SK-N-SH treated with all-trans-retinoic acid at 6 μM for 48 hours (cell line): ENCODE results near the gene OR51V1.

Source experiments
- ARNTL ChIP-seq: fragments of 450-650 bp; formaldehyde crosslinking; IDR thresholded peaks from 2 replicates; pipeline ENCODE4 v1.5.0; 2020; ENCODE audit warnings: low read depth, mild to moderate bottlenecking, moderate library complexity, borderline replicate concordance
- ISL1 ChIP-seq: fragments of 250-450 bp; sonication (Bioruptor Pico); IDR thresholded peaks from 2 replicates; pipeline ENCODE4 v2.1.2; 2022; ENCODE audit warnings: mild to moderate bottlenecking, moderate library complexity
- RARB ChIP-seq: fragments of 250-450 bp; sonication (Bioruptor Pico); IDR thresholded peaks from 2 replicates; pipeline ENCODE4 v1.8.0; 2021; ENCODE audit warnings: mild to moderate bottlenecking, moderate library complexity
- TF ChIP-seq, protein P1 (sequence below): fragments of 250-450 bp; sonication (Bioruptor Pico); IDR thresholded peaks from 2 replicates; pipeline ENCODE4 v1.8.0; 2020; ENCODE audit warnings: mild to moderate bottlenecking, moderate library complexity, borderline replicate concordance

DNA sequence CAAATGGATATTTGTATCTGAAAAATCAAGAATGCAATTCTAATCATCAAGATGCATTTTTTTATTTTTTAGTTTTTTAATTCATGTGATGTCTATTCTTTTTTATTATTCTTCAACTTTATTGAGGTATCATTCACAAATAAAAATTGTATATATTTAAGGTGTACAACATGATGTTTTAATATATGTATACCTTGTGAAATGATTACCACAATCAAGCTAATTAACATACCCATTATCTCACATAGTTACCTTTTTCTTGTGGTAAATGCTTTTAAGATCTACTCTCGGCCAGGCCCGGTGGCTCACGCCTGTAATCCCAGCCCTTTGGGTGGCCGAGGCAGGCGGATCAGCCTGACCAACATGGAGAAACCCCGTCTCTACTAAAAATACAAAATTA is 22.7 kb upstream of the OR51V1 start:
- no peak for TF ChIP-seq RARB (CRISPR knock-in tag)
- TF ChIP-seq ISL1 (CRISPR knock-in tag) = no peak
- no peak for TF ChIP-seq ARNTL (CRISPR knock-in tag)
- TF ChIP-seq, protein P1, sequence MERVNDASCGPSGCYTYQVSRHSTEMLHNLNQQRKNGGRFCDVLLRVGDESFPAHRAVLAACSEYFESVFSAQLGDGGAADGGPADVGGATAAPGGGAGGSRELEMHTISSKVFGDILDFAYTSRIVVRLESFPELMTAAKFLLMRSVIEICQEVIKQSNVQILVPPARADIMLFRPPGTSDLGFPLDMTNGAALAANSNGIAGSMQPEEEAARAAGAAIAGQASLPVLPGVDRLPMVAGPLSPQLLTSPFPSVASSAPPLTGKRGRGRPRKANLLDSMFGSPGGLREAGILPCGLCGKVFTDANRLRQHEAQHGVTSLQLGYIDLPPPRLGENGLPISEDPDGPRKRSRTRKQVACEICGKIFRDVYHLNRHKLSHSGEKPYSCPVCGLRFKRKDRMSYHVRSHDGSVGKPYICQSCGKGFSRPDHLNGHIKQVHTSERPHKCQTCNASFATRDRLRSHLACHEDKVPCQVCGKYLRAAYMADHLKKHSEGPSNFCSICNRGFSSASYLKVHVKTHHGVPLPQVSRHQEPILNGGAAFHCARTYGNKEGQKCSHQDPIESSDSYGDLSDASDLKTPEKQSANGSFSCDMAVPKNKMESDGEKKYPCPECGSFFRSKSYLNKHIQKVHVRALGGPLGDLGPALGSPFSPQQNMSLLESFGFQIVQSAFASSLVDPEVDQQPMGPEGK (CRISPR knock-in tag) = no peak
